ENCODE results near the gene LSAMP. TPM values are rescaled to one million over a fixed set of nuclear protein-coding genes. Genes with fewer than 3 reads are reported as not detected.

LSAMP gene
- total and polyA plus RNA-seq, 2 of the 13 experiments (the other 11 are each of a cell fraction or from before 2014, with no cell fraction given), result not detected

- TF ChIP-seq, protein P1, sequence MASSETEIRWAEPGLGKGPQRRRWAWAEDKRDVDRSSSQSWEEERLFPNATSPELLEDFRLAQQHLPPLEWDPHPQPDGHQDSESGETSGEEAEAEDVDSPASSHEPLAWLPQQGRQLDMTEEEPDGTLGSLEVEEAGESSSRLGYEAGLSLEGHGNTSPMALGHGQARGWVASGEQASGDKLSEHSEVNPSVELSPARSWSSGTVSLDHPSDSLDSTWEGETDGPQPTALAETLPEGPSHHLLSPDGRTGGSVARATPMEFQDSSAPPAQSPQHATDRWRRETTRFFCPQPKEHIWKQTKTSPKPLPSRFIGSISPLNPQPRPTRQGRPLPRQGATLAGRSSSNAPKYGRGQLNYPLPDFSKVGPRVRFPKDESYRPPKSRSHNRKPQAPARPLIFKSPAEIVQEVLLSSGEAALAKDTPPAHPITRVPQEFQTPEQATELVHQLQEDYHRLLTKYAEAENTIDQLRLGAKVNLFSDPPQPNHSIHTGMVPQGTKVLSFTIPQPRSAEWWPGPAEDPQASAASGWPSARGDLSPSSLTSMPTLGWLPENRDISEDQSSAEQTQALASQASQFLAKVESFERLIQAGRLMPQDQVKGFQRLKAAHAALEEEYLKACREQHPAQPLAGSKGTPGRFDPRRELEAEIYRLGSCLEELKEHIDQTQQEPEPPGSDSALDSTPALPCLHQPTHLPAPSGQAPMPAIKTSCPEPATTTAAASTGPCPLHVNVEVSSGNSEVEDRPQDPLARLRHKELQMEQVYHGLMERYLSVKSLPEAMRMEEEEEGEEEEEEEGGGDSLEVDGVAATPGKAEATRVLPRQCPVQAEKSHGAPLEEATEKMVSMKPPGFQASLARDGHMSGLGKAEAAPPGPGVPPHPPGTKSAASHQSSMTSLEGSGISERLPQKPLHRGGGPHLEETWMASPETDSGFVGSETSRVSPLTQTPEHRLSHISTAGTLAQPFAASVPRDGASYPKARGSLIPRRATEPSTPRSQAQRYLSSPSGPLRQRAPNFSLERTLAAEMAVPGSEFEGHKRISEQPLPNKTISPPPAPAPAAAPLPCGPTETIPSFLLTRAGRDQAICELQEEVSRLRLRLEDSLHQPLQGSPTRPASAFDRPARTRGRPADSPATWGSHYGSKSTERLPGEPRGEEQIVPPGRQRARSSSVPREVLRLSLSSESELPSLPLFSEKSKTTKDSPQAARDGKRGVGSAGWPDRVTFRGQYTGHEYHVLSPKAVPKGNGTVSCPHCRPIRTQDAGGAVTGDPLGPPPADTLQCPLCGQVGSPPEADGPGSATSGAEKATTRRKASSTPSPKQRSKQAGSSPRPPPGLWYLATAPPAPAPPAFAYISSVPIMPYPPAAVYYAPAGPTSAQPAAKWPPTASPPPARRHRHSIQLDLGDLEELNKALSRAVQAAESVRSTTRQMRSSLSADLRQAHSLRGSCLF (CRISPR knock-in tag; IDR thresholded peaks at IDR 0.05; ENCODE audit: borderline replicate concordance), result no peak
- TF ChIP-seq, protein P2, sequence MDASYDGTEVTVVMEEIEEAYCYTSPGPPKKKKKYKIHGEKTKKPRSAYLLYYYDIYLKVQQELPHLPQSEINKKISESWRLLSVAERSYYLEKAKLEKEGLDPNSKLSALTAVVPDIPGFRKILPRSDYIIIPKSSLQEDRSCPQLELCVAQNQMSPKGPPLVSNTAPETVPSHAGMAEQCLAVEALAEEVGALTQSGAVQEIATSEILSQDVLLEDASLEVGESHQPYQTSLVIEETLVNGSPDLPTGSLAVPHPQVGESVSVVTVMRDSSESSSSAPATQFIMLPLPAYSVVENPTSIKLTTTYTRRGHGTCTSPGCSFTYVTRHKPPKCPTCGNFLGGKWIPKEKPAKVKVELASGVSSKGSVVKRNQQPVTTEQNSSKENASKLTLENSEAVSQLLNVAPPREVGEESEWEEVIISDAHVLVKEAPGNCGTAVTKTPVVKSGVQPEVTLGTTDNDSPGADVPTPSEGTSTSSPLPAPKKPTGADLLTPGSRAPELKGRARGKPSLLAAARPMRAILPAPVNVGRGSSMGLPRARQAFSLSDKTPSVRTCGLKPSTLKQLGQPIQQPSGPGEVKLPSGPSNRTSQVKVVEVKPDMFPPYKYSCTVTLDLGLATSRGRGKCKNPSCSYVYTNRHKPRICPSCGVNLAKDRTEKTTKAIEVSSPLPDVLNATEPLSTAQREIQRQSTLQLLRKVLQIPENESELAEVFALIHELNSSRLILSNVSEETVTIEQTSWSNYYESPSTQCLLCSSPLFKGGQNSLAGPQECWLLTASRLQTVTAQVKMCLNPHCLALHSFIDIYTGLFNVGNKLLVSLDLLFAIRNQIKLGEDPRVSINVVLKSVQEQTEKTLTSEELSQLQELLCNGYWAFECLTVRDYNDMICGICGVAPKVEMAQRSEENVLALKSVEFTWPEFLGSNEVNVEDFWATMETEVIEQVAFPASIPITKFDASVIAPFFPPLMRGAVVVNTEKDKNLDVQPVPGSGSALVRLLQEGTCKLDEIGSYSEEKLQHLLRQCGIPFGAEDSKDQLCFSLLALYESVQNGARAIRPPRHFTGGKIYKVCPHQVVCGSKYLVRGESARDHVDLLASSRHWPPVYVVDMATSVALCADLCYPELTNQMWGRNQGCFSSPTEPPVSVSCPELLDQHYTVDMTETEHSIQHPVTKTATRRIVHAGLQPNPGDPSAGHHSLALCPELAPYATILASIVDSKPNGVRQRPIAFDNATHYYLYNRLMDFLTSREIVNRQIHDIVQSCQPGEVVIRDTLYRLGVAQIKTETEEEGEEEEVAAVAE (CRISPR knock-in tag; IDR thresholded peaks at IDR 0.05; ENCODE audit: borderline replicate concordance), result no peak
Observed at GRCh38 chr3:116281313-116282143, 163.8 kb downstream of the LSAMP start (continued).

All from HepG2 (cell line).